ENCODE data around the gene CPED1.

CPED1 gene

DNA sequence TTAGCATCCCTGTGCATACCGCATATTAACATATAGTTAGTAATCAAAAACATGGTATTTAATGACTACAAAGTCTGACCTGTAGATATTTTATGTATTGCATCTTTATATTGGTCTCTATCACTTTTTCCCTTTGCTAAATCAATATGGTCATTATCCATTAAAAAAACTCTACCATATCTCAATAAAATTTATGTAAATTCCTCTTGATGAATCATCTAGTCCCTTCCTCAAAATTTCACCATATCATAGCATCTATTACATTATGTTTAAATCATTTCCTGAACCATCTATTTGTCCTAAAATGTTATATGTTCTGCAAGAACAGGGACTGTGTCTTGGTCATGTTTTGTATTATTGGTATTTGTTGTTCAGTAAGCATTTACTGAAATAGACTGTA is 45.6 kb upstream of the CPED1 start:
- no peak for TF ChIP-seq POLR2AphosphoS5 (IDR thresholded peaks at IDR 0.05; ENCODE audit: low read depth, low read length)
- no peak for TF ChIP-seq SIN3A (IDR thresholded peaks at IDR 0.05; ENCODE audit: borderline replicate concordance, insufficient read depth, low read length)
- TF ChIP-seq FOXP2 (optimal IDR thresholded peaks at IDR 0.05; ENCODE audit: borderline replicate concordance, extremely low read depth, extremely low read length, insufficient read depth) = no peak
- TF ChIP-seq, protein P1, sequence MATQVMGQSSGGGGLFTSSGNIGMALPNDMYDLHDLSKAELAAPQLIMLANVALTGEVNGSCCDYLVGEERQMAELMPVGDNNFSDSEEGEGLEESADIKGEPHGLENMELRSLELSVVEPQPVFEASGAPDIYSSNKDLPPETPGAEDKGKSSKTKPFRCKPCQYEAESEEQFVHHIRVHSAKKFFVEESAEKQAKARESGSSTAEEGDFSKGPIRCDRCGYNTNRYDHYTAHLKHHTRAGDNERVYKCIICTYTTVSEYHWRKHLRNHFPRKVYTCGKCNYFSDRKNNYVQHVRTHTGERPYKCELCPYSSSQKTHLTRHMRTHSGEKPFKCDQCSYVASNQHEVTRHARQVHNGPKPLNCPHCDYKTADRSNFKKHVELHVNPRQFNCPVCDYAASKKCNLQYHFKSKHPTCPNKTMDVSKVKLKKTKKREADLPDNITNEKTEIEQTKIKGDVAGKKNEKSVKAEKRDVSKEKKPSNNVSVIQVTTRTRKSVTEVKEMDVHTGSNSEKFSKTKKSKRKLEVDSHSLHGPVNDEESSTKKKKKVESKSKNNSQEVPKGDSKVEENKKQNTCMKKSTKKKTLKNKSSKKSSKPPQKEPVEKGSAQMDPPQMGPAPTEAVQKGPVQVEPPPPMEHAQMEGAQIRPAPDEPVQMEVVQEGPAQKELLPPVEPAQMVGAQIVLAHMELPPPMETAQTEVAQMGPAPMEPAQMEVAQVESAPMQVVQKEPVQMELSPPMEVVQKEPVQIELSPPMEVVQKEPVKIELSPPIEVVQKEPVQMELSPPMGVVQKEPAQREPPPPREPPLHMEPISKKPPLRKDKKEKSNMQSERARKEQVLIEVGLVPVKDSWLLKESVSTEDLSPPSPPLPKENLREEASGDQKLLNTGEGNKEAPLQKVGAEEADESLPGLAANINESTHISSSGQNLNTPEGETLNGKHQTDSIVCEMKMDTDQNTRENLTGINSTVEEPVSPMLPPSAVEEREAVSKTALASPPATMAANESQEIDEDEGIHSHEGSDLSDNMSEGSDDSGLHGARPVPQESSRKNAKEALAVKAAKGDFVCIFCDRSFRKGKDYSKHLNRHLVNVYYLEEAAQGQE (IDR thresholded peaks at IDR 0.05; ENCODE audit: insufficient read depth in 1 of 2, low read depth in 2 of 2, low read length in 2 of 2) = no peak
- TF ChIP-seq TAF1 (IDR thresholded peaks at IDR 0.05; ENCODE audit: borderline replicate concordance, insufficient read depth, low read length) = no peak

DNA sequence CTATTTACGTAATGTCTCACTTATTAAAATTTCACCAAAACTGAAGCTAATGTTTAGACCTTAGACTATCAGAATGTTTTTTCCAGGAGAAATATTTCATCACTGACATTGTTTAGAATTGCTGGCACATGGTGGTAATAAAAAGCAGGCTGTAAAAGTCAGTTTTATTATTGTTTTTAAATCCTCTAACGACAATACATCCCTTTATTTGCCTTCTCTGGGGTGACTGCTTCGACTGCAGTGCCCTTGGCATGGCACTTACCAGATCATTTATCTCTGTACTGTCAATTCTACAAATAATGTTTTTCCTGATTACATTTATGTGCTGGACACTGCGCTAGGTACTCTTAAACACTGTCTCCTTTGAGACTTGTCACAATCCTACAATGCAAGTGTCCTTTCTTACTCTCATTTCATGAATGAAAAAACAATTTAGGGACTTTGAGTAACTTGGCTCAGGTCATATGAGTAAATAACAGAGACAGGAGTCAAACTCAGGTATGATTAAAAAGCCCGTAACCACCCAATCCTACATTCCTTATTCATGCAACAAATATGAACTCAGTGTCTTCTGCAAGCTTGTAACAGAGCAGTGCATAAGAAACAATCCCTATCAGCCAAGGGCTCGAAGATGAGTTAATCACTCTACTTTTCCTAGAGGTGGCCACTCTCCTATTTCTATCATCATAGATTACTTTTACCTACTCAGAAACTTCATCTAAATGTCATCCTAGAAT is 43.5 kb upstream of the CPED1 start:
- TF ChIP-seq FOXP2 (optimal IDR thresholded peaks at IDR 0.05; ENCODE audit: borderline replicate concordance, extremely low read depth, extremely low read length, insufficient read depth) (no peak), TAF1 (IDR thresholded peaks at IDR 0.05; ENCODE audit: borderline replicate concordance, insufficient read depth, low read length) (no peak), SIN3A (IDR thresholded peaks at IDR 0.05; ENCODE audit: borderline replicate concordance, insufficient read depth, low read length) (no peak), POLR2AphosphoS5 (IDR thresholded peaks at IDR 0.05; ENCODE audit: low read depth, low read length) (no peak)
- TF ChIP-seq, protein P1 (IDR thresholded peaks at IDR 0.05; ENCODE audit: insufficient read depth in 1 of 2, low read depth in 2 of 2, low read length in 2 of 2) = no peak

DNA sequence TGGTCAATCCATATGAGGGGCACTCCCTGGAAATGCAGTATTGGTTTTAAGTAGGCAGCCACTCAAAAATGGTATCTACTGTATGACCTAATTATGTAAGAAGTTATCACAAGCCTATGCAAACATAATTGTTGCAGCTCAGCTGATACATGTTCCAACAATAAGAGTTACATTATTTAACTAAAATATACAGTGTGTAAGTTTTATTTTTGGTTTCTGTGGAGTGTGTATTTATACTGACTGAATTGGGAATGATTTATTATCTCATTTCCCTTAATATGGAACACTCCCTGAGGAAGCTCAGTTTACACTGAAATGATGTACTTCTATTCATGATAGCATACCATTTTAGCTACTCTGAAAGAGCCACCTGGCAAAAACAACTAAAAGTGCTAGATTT is 40.5 kb upstream of the CPED1 start:
- TF ChIP-seq POLR2AphosphoS5 (IDR thresholded peaks at IDR 0.05; ENCODE audit: low read depth, low read length) (no peak), SIN3A (IDR thresholded peaks at IDR 0.05; ENCODE audit: borderline replicate concordance, insufficient read depth, low read length) (no peak), FOXP2 (optimal IDR thresholded peaks at IDR 0.05; ENCODE audit: borderline replicate concordance, extremely low read depth, extremely low read length, insufficient read depth) (no peak), TAF1 (IDR thresholded peaks at IDR 0.05; ENCODE audit: borderline replicate concordance, insufficient read depth, low read length) (no peak)
- TF ChIP-seq, protein P1 (IDR thresholded peaks at IDR 0.05; ENCODE audit: insufficient read depth in 1 of 2, low read depth in 2 of 2, low read length in 2 of 2) = no peak

DNA sequence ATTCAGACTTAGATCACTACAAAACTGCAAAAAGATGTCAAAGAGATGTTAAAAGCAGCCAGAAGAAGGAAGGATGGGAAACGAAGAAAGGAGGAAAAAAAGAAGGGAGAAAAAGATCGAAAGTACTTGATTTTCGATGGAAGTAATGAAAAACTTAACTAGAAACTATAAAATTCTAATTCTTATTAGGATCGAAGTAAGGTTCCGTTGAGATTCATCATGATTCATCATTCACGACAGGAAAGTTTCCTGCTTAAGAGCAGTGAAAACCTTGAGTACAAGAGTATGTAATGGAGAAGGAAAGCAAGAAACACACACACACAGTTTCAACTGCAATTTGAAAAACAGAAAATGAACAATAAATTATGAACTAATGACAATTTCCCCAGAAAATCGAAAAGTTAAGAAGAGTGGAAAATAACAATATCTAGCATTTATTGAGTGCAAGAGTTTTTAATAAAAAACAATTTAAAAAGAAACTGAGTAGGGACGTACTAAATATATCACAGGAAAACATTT is 39.1 kb upstream of the CPED1 start:
- TF ChIP-seq FOXP2 (optimal IDR thresholded peaks at IDR 0.05; ENCODE audit: borderline replicate concordance, extremely low read depth, extremely low read length, insufficient read depth) = no peak
- no peak for TF ChIP-seq POLR2AphosphoS5 (IDR thresholded peaks at IDR 0.05; ENCODE audit: low read depth, low read length)
- no peak for TF ChIP-seq TAF1 (IDR thresholded peaks at IDR 0.05; ENCODE audit: borderline replicate concordance, insufficient read depth, low read length)
- TF ChIP-seq, protein P1 (IDR thresholded peaks at IDR 0.05; ENCODE audit: insufficient read depth in 1 of 2, low read depth in 2 of 2, low read length in 2 of 2) = no peak
- TF ChIP-seq SIN3A (IDR thresholded peaks at IDR 0.05; ENCODE audit: borderline replicate concordance, insufficient read depth, low read length) = no peak
